SIG-M5 treated with dmso at 0.1 percent for 504 hours (cell line): ENCODE measurements around the gene ZNF490.
A peak's percentile ranks its signal among the peaks of the same experiment; 100 is the strongest.
"Not testable (repeated sequence)": the region's sequence is repeated elsewhere in the genome, so short reads cannot be mapped to it uniquely, and the experiment has no call there.

Experiments used
- DNase-seq: peaks from one replicate; lab custom pipeline; 2025; ENCODE audit not compliant: unreplicated experiment; lab: John Stamatoyannopoulos, UW

ZNF490 gene

DNA sequence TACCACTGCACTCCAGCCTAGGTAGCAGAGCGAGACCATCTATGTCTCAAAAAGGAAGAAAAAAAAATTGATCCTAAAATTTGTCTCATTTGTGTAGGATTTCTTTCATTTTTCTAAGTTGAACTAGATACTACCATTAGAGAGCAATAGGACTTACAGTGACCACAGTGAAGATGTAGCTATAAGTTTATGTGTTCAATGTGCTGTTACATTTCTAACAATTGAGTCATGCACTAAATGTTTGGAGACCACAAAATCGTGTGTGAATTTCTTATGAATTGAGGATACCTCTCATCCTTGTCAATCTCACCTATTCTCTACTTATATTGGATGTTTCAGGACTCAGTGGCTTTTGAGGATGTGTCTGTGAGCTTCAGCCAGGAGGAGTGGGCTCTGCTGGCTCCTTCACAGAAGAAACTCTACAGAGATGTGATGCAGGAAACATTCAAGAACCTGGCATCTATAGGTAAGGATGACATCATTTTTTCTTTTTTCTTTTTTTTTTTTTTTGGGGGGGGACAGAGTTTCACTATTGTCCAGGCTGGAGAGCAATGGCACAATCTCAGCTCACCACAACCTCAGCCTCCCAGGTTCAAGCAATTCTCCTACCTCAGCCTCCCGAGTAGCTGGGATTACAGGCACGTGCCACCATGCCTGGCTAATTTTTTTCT lies 12.9 kb upstream of the ZNF490 start:
- no peak for DNase-seq

- DNase-seq, result not testable (repeated sequence)
Measured at GRCh38 chr19:12621253-12622024, 10.8 kb upstream of the ZNF490 start.

DNA sequence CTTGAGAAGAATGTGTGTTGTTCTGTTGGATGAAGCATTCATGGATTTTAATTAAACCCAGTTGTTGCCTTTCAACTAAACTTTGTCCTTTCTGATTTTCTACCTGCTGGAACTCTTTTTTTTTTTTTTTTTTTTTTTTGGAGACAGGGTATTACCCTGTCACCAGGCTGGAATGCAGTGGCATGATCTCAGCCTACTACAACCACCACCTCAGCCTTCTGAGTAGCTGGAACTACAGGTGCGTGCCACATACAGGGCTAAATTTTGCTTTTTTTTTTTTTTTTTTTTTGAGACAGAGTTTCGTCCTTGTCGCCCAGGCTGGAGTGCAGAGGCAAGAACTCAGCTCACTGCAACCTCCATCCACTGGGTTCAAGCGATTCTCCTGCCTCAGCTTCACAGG lies 7.0 kb upstream of the ZNF490 start:
- DNase-seq, result no peak

GRCh38 chr19:12611361-12611699 lies 717 bp upstream of the ZNF490 start:
- DNase-seq, result no peak

GRCh38 chr19:12607631-12608030 lies 3.0 kb downstream of the ZNF490 start:
- DNase-seq, result no peak

GRCh38 chr19:12606796-12607195 lies 3.8 kb downstream of the ZNF490 start:
- no peak for DNase-seq

DNA sequence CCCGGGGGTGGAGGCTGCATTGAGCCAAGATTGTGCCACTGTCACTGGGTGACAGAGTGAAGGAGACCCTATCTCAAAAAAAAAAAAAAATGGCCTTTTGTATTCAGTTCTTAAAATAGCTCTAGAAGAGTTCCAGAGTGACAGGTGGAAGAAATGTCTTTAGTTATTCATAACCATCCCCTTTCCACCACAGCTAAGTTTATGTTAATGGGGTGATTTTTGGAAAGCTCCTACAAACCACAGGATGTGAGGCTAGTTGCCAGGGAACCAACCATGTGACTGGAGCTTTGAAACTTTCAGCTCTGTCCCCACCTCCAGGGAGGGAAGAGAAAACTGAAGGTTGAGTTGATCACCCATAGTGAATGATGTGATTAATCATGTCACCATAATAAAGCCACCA lies 6.9 kb downstream of the ZNF490 start:
- DNase-seq, result no peak

- no peak for DNase-seq
Measured at GRCh38 chr19:12597594-12597993, 13.0 kb downstream of the ZNF490 start.

GRCh38 chr19:12596927-12597548 lies 13.6 kb downstream of the ZNF490 start:
- DNase-seq, result no peak

GRCh38 chr19:12596485-12596884 lies 14.1 kb downstream of the ZNF490 start:
- no peak for DNase-seq

DNA sequence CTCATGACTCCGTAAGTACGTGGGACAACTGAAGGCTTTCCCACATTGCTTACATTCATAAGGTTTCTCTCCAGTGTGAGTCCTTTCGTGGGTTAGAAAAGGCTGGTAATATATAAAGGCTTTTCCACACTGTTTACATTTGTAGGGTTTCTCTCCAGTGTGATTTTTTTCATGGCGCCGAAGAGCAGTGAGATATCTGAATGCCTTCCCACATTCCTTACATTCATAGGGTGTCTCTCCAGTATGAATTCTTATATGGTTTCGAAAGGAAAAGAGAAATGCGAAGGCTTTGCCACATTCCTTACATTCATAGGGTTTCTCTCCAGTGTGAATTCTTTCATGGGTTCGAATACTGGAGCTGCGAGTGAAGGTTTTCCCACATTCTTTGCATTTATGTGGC lies 29.5 kb downstream of the ZNF490 start:
- DNase-seq, result no peak

GRCh38 chr19:12580180-12580694 lies 30.4 kb downstream of the ZNF490 start:
- DNase-seq, result no peak

DNA sequence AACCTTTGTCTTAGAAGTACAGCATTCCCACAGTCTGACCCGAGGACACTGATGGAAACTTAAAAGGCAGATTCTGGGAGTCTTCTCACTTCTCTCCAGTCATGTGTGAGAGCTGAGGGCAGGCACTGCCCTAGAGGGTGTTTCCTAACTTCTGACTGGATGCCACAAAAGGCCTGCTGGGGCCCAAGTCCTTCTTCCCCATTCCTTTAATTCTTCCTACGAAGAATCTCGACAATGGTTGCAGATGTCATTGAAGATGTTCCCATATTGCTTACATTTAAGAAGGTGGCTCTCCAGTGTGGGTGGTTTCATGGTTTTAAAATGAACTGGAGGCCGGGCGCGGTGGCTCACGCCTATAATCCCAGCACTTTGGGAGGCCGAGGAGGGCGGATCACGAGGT lies 32.0 kb downstream of the ZNF490 start:
- no peak for DNase-seq

- DNase-seq, result no peak
Measured at GRCh38 chr19:12574036-12574435, 36.6 kb downstream of the ZNF490 start.

- DNase-seq, result no peak
Measured at GRCh38 chr19:12567951-12568350, 42.7 kb downstream of the ZNF490 start.

- not testable (repeated sequence) for DNase-seq
Measured at GRCh38 chr19:12566380-12566779, 44.2 kb downstream of the ZNF490 start.

GRCh38 chr19:12564016-12564664 lies 46.5 kb downstream of the ZNF490 start:
- peak; percentile 77 for DNase-seq

GRCh38 chr19:12555456-12555930 lies 55.1 kb downstream of the ZNF490 start:
- DNase-seq, result no peak

- peak; percentile 99 for DNase-seq
Measured at GRCh38 chr19:12551060-12551832, 59.4 kb downstream of the ZNF490 start, which contains the start of gene ZNF564. Gene ZNF564 (minus strand): TSS chr19:12551482. CDS start chr19:12551332, 150 bp downstream.

- DNase-seq, result no peak
Measured at GRCh38 chr19:12546903-12547302, 63.7 kb downstream of the ZNF490 start.
